Measurements from ENCODE around the gene LIAS.
A peak's percentile ranks its signal among the peaks of the same experiment; 100 is the strongest.
"Not testable (repeated sequence)": the region's sequence is repeated elsewhere in the genome, so short reads cannot be mapped to it uniquely, and the experiment has no call there.

LIAS gene

GRCh38 chr4:39452860-39453587 lies 5.8 kb upstream of the LIAS start:
- DNase-seq (ENCODE audit: low spot score): no peak

- DNase-seq (ENCODE audit: low spot score): no peak
These were observed 5.1 kb upstream of the LIAS start for GRCh38 chr4:39453738-39454137.

GRCh38 chr4:39455486-39455885 lies 3.4 kb upstream of the LIAS start:
- DNase-seq (ENCODE audit: low spot score): no peak

- DNase-seq (ENCODE audit: low spot score): no peak
These were observed 1.7 kb upstream of the LIAS start for GRCh38 chr4:39456946-39457763.

- DNase-seq (ENCODE audit: low spot score): not testable (repeated sequence)
These were observed 723 bp upstream of the LIAS start for GRCh38 chr4:39458161-39458504.

GRCh38 chr4:39464886-39465501 lies 6.1 kb downstream of the LIAS start:
- peak; percentile 70 for DNase-seq (ENCODE audit: low spot score)

- peak; percentile 82 for DNase-seq (ENCODE audit: low spot score)
These were observed 7.9 kb downstream of the LIAS start for GRCh38 chr4:39466747-39467146.

- no peak for DNase-seq (ENCODE audit: low spot score)
These were observed 8.6 kb downstream of the LIAS start for GRCh38 chr4:39467464-39467863.

- DNase-seq (ENCODE audit: low spot score): peak; percentile 83
These were observed 10.7 kb downstream of the LIAS start for GRCh38 chr4:39469429-39470077.

GRCh38 chr4:39470402-39470801 lies 11.5 kb downstream of the LIAS start:
- DNase-seq (ENCODE audit: low spot score): no peak

- no peak for DNase-seq (ENCODE audit: low spot score)
These were observed 13.5 kb downstream of the LIAS start for GRCh38 chr4:39472396-39472795.

- no peak for DNase-seq (ENCODE audit: low spot score)
These were observed 17.5 kb downstream of the LIAS start for GRCh38 chr4:39476187-39476895.

- no peak for DNase-seq (ENCODE audit: low spot score)
These were observed 21.4 kb downstream of the LIAS start for GRCh38 chr4:39480251-39480650.

- no peak for DNase-seq (ENCODE audit: low spot score)
These were observed 22.2 kb downstream of the LIAS start for GRCh38 chr4:39480902-39481695.

- DNase-seq (ENCODE audit: low spot score): no peak
These were observed 25.9 kb downstream of the LIAS start for GRCh38 chr4:39484582-39485272.

- DNase-seq (ENCODE audit: low spot score): no peak
These were observed 27.5 kb downstream of the LIAS start for GRCh38 chr4:39486221-39486804.

GRCh38 chr4:39490322-39490721 lies 31.5 kb downstream of the LIAS start:
- DNase-seq (ENCODE audit: low spot score): no peak

- no peak for DNase-seq (ENCODE audit: low spot score)
These were observed 35.5 kb downstream of the LIAS start for GRCh38 chr4:39494354-39494753.

- peak; percentile 46 for DNase-seq (ENCODE audit: low spot score)
These were observed 36.8 kb downstream of the LIAS start for GRCh38 chr4:39495446-39496213.

All from kidney tubule cell (primary cell).